Jurkat, Clone E6-1 (cell line): ENCODE results near the gene DAPK2.

Experiments used
- DNase-seq: peaks from one replicate; pipeline ENCODE4 v3.0.0-alpha.2; 2011; ENCODE audit warnings: low read depth, low spot score
- H3K4me3 ChIP-seq: 2 replicates; pipeline ENCODE4 v1.5.1; 2011; ENCODE audit warnings: mild to moderate bottlenecking, low read length, control low read depth, moderate library complexity

DAPK2 gene

GRCh38 chr15:63861946-63862517 is 184.3 kb downstream of the DAPK2 start:
- no peak overlapping the region for H3K4me3 ChIP-seq
- DNase-seq, result no peak

- no peak for DNase-seq
Observed at GRCh38 chr15:63860555-63860954, 185.7 kb downstream of the DAPK2 start.

GRCh38 chr15:63860155-63860554 is 186.1 kb downstream of the DAPK2 start:
- peak overlapping the region; percentile 11; the same call in 1 of the 2 replicates for H3K4me3 ChIP-seq
- DNase-seq, result peak; percentile 96

More at GRCh38 chr15:63860555-63860954, 185.7 kb downstream of the DAPK2 start:
- H3K4me3 ChIP-seq, result no peak overlapping the region

- DNase-seq, result no peak
- H3K4me3 ChIP-seq, result no peak overlapping the region
Observed at GRCh38 chr15:63858881-63859280, 187.4 kb downstream of the DAPK2 start.

GRCh38 chr15:63858448-63858847 is 187.8 kb downstream of the DAPK2 start:
- no peak for DNase-seq

GRCh38 chr15:63857461-63857856 is 188.8 kb downstream of the DAPK2 start:
- H3K4me3 ChIP-seq, result no peak overlapping the region
- DNase-seq, result no peak

More at GRCh38 chr15:63858448-63858847, 187.8 kb downstream of the DAPK2 start:
- no peak overlapping the region for H3K4me3 ChIP-seq
